Thoracic aorta (tissue), 2 donors: ENCODE data around the gene AARSD1. TPM values are rescaled to one million over a fixed set of nuclear protein-coding genes. Genes with fewer than 3 reads are reported as not detected.

Experiments used
- ATAC-seq: fragments of 150-250 bp; one replicate; pipeline ENCODE4 v1.8.0; 2017; ENCODE audit warnings: low read depth; ENCODE audit not compliant: insufficient number of reproducible peaks, low FRiP score
- DNase-seq: peaks from one replicate; pipeline ENCODE4 v3.0.0-alpha.2; 2020; ENCODE audit warnings: low spot score
- H3K27ac ChIP-seq, 2 donors: fragments of 200-600 bp; sonication (generic); 1 replicate in 1 of 2; 2 replicates in 1 of 2; pipeline ENCODE4 v1.5.1; 2016; ENCODE audit warnings: mild to moderate bottlenecking in 2 of 2, moderate library complexity in 2 of 2
- H3K27me3 ChIP-seq: fragments of 200-600 bp; sonication (generic); replicated peaks from 2 replicates; pipeline ENCODE4 v1.6.0; 2016; ENCODE audit warnings: mild to moderate bottlenecking; ENCODE audit not compliant: insufficient read depth
- H3K36me3 ChIP-seq: fragments of 200-600 bp; sonication (generic); one replicate; pipeline ENCODE4 v1.5.1; 2016
- H3K4me1 ChIP-seq, 2 donors: fragments of 200-600 bp; sonication (generic); 1 replicate in 1 of 2; 2 replicates in 1 of 2; pipeline versions ENCODE4 v1.5.1 to v1.6.0; 2016; ENCODE audit warnings: low read depth in 2 of 2, mild to moderate bottlenecking in 1 of 2; ENCODE audit not compliant: control insufficient read depth in 1 of 2
- H3K4me3 ChIP-seq: fragments of 200-600 bp; sonication (generic); 2 replicates; pipeline ENCODE4 v1.5.1; 2016; ENCODE audit warnings: mild to moderate bottlenecking
- H3K9me3 ChIP-seq: fragments of 200-600 bp; sonication (generic); 2 replicates; pipeline ENCODE4 v1.5.1; 2016
- total RNA-seq, 2 donors: library from RNA; depleted of rRNA; stranded (reverse); fragments of >200 nt; gene quantifications; one replicate each; pipeline versions ENCODE4 v1.1.0 to v1.2.3, GENCODE V29; 2016
- TF ChIP-seq, protein P1 (sequence below): fragments of 200-600 bp; sonication (generic); IDR thresholded peaks from one replicate; pipeline ENCODE4 v1.5.1; 2019; ENCODE audit warnings: antibody characterized with exemption

Gene AARSD1
- total RNA-seq, 2 donors from 2014 or later = 26.0 to 35.5 TPM

DNA sequence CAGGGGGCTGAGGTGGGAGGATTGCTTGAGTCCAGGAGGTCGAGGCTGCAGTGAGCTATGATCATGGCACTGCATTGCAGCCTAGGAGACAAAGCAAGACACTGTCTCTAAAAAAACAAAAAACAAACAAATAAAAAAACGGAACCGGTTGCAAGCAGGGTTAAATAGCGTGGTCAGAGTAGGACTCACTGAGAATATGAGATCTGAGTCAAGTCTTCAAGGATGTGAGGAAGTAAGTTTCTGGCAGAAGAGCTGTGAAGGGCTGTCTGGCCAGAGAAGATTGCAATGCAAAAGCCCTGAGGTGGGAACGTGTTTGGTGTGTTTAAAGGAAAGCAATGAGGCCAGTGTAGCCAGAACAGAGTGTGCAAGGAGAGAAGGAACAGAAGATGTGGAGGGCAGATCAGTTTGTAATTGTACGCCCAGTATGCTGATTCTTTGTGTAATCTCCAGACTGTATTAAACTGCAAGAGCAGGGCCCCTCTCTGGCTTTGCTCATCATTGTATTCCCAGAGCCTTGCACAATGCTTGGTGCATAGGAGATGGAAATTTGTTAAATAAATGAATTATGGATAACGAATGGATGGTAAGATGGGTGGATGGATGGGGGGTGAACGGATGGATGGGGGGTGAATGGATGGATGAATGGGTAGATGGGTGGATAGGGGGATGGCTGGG lies 57.3 kb downstream of the AARSD1 start:
- DNase-seq (no peak), ATAC-seq (no peak)
- Histone ChIP-seq H3K36me3 (no peaks in the 10 kb centered on the region), H3K9me3 (no peaks in the 10 kb centered on the region), H3K27me3 (no peaks in the 10 kb centered on the region), H3K27ac (no peak overlapping the region), H3K4me3 (no peak overlapping the region), H3K4me1 (no peaks in the 10 kb centered on the region)
- TF ChIP-seq, protein P1, sequence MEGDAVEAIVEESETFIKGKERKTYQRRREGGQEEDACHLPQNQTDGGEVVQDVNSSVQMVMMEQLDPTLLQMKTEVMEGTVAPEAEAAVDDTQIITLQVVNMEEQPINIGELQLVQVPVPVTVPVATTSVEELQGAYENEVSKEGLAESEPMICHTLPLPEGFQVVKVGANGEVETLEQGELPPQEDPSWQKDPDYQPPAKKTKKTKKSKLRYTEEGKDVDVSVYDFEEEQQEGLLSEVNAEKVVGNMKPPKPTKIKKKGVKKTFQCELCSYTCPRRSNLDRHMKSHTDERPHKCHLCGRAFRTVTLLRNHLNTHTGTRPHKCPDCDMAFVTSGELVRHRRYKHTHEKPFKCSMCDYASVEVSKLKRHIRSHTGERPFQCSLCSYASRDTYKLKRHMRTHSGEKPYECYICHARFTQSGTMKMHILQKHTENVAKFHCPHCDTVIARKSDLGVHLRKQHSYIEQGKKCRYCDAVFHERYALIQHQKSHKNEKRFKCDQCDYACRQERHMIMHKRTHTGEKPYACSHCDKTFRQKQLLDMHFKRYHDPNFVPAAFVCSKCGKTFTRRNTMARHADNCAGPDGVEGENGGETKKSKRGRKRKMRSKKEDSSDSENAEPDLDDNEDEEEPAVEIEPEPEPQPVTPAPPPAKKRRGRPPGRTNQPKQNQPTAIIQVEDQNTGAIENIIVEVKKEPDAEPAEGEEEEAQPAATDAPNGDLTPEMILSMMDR = no peak

DNA sequence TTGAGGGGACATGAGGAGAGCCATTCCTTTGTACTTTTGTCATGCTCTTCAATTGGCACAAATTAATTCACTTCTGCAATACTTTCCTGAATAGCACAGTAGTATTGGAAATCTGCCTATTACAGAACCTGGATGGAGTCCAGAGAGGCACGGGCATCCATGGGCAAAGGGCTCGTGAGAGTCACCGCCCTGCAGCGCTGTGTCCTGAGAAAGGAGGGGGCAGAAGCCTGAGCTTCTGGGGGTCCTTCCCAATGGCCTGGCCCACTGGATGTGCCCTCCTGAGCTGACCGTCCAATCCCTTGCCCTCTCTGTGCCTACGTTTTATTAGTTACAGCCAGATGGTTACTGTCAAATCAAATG lies 60.2 kb downstream of the AARSD1 start:
- Histone ChIP-seq H3K4me3 (no peak overlapping the region), H3K9me3 (no peaks in the 10 kb centered on the region), H3K27ac (no peak overlapping the region), H3K27me3 (no peaks in the 10 kb centered on the region), H3K36me3 (no peaks in the 10 kb centered on the region), H3K4me1 (no peaks in the 10 kb centered on the region)
- TF ChIP-seq, protein P1 = no peak
- no peak for ATAC-seq
- DNase-seq = no peak

DNA sequence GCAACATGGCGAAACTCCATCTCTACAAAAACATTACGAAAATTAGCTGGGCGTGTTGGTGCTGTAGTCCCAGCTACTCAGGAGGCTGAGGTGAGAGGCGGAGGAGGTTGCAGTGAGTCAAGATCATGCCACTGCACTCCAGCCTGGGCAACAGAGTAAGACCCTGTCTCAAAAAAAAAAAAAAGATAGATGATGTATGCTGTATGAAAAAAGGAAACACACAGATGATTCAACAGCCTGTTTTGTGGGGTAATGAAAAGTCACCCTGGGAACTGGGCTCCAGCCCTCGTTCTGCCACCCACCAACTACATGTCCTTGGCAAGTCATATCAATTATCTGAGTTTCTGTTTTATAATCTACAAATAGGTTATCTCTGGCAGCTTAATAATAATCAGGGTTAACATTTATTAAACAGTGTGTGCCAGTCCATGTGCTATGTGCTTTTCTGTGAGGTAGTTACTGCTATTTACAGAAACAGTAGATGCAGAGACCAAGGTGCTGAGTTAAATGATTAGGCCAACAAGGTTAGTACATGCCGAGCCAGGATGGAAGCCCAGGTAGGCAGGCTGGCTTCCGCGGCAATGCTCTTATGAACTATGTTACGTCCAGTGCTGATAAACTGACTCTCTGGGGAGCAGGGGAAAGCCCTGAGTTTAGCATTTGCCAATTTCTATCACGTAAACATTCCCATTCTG lies 62.6 kb downstream of the AARSD1 start:
- no peaks in the 10 kb centered on the region for H3K9me3 ChIP-seq
- no peak overlapping the region for H3K4me3 ChIP-seq
- no peak for ATAC-seq
- TF ChIP-seq, protein P1 = no peak
- no peaks in the 10 kb centered on the region for H3K4me1 ChIP-seq
- no peak for DNase-seq
- H3K36me3 ChIP-seq = no peaks in the 10 kb centered on the region
- H3K27ac ChIP-seq = no peak overlapping the region
- no peaks in the 10 kb centered on the region for H3K27me3 ChIP-seq

Other genes with a start within 250 kb of the AARSD1 start
- gene EZH1, start 219.4 kb downstream of the AARSD1 start, total RNA-seq = 10 to 100 TPM; 66.3 to 75.2 TPM
- gene RAMP2, start 203.2 kb downstream of the AARSD1 start, total RNA-seq = 10 to 100 TPM; 11.0 to 32.3 TPM
- 10 to 100 TPM; 18.5 to 24.2 TPM for gene VPS25, start 191.0 kb downstream of the AARSD1 start, total RNA-seq
- not detected for gene WNK4, start 183.8 kb downstream of the AARSD1 start, total RNA-seq
- 10 to 100 TPM; 34.3 to 36.1 TPM for gene COA3, start 165.8 kb downstream of the AARSD1 start, total RNA-seq
- gene CNTD1, start 165.6 kb downstream of the AARSD1 start, total RNA-seq = not detected
- gene BECN1, start 140.2 kb downstream of the AARSD1 start, total RNA-seq = 100 to 1,000 TPM in 1 of 2 donors, 10 to 100 TPM in 1; 99.6 to 122 TPM
- gene PSME3, start 131.1 kb downstream of the AARSD1 start, total RNA-seq = 10 to 100 TPM; 41.2 to 82.5 TPM
- 1 to 10 TPM in 1 of 2 donors, under 1 TPM in 1; 0.68 to 2.8 TPM for gene AOC2, start 119.9 kb downstream of the AARSD1 start, total RNA-seq
- gene AOC3, start 113.3 kb downstream of the AARSD1 start, total RNA-seq = 100 to 1,000 TPM; 117 to 146 TPM
- not detected for gene G6PC1, start 63.7 kb downstream of the AARSD1 start, total RNA-seq
- gene PTGES3L, start 15.6 kb upstream of the AARSD1 start, total RNA-seq = 1 to 10 TPM; 1.5 to 2.0 TPM
- gene RUNDC1, start 16.1 kb upstream of the AARSD1 start, total RNA-seq = 10 to 100 TPM; 16.6 to 17.9 TPM
- 100 to 1,000 TPM; 535 to 569 TPM for gene RPL27, start 34.0 kb upstream of the AARSD1 start, total RNA-seq
- 10 to 100 TPM; 34.4 to 34.8 TPM for gene IFI35, start 42.3 kb upstream of the AARSD1 start, total RNA-seq
- gene VAT1, start 57.9 kb upstream of the AARSD1 start, total RNA-seq = 100 to 1,000 TPM in 1 of 2 donors, 10 to 100 TPM in 1; 91.5 to 158 TPM
- 1 to 10 TPM in 1 of 2 donors, under 1 TPM in 1; 0.81 to 2.4 TPM for gene RND2, start 60.8 kb upstream of the AARSD1 start, total RNA-seq
- 10 to 100 TPM in 1 of 2 donors, 1 to 10 TPM in 1; 8.6 to 21.1 TPM for gene BRCA1, start 160.9 kb upstream of the AARSD1 start, total RNA-seq
- gene NBR1, start 206.8 kb upstream of the AARSD1 start, total RNA-seq = 100 to 1,000 TPM in 1 of 2 donors, 10 to 100 TPM in 1; 92.1 to 101 TPM
- 10 to 100 TPM; 17.3 to 22.5 TPM for gene TMEM106A, start 247.4 kb upstream of the AARSD1 start, total RNA-seq